Osteocyte (in vitro differentiated cells): ENCODE measurements around the gene CHST15. TPM values are rescaled to one million over a fixed set of nuclear protein-coding genes. Genes with fewer than 3 reads are reported as not detected.

Experiments used
- DNase-seq: peaks from one replicate; pipeline ENCODE4 v3.0.0; 2021; ENCODE audit warnings: mixed read lengths; ENCODE audit not compliant: unreplicated experiment; ENCODE audit errors: extremely low spot score
- H3K27ac Mint-ChIP-seq: one replicate; pipeline ENCODE4 v1.8.0; 2021; ENCODE audit warnings: mild to moderate bottlenecking, mixed read lengths; ENCODE audit not compliant: unreplicated experiment
- H3K27me3 Mint-ChIP-seq: one replicate; pipeline ENCODE4 v1.8.0; 2021; ENCODE audit warnings: mixed read lengths; ENCODE audit not compliant: unreplicated experiment
- H3K36me3 Mint-ChIP-seq: one replicate; pipeline ENCODE4 v1.8.0; 2021; ENCODE audit warnings: mixed read lengths; ENCODE audit not compliant: unreplicated experiment
- H3K4me1 Mint-ChIP-seq: one replicate; pipeline ENCODE4 v1.8.0; 2021; ENCODE audit warnings: mixed read lengths; ENCODE audit not compliant: unreplicated experiment
- H3K4me3 Mint-ChIP-seq: one replicate; pipeline ENCODE4 v1.8.0; 2021; ENCODE audit warnings: mild to moderate bottlenecking, moderate library complexity, mixed read lengths; ENCODE audit not compliant: unreplicated experiment
- H3K9me3 Mint-ChIP-seq: one replicate; pipeline ENCODE4 v1.8.0; 2021; ENCODE audit warnings: mixed read lengths; ENCODE audit not compliant: unreplicated experiment
- total RNA-seq: library from RNA; stranded (reverse); gene quantifications from 2 replicates; pipeline ENCODE4 v1.2.1, GENCODE V29; 2021
- TF ChIP-seq, protein P1 (sequence below): fragments of 200-600 bp; sonication (generic); IDR thresholded peaks from 2 replicates; pipeline ENCODE4 v1.5.0; 2021; ENCODE audit warnings: antibody characterized with exemption, mild to moderate bottlenecking, moderate library complexity

Gene CHST15
- total RNA-seq, 1 donor from 2014 or later = 66.3 TPM

DNA sequence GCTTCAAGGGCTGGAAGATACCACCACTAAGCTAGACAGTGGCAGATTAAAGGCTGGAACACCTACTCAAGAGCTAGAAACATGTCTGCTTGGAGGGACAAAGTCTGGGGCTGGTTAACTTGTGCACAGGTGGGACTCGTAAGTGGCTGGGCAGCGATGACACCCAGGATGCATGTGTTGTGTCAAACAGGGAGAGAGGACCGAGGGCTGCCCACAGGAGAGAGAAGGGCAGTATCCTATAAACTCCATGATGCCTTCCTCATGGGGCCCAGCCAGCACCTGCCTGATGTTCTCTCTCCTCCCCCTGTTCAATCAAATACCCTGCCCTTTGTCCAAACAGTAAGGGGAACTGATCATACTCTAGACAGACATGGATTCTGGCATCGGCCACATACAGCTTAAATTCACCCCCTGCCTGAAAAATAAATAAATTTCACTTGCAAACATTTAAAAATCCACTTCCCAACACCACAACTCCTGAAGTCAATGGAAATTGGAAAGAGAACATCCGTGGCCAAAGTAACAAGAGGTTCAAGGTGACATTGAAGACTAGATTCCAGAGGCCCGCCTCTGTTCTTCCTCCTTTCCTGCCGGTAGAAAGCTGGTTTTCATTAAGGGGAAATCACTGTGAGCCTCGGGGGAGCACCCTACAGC, 50.6 kb downstream of the CHST15 start:
- DNase-seq = no peak

DNA sequence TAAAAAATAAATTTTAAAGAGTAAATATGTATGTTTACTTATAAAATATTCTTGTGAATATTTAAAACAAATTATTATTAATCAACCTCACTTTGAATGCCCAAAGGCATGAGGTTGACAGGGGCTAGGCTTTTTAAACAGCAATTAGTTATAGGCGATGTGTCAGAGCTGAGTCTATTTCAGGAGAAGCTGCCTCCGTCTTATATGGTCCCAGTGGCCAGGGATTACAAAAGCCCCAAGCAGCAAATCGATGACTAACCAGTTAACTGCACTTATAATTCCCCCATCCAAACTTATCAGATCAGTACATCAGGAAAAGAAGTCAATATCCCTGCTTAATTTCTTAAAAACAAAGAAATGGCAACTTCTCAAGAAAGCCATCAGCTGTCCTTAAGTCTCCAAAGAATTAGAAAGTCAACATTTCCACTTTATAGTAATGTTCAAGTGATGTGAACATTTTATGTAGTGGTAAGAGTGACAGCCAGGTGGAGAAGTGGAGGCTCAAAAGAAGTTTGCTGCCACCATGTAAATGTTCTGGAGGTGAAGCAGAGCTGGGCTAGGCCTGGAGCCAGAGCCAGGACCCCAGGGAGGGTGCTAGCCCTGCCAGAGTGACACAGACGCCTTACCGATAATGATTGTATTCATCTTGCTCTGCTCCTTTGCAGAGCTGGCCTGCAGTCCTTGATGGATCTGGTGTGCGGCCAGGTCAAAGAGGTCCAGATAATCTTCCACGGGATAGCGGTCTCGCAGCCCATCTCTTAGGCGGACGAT, 51.5 kb downstream of the CHST15 start:
- no peak for DNase-seq
- TF ChIP-seq, protein P1, sequence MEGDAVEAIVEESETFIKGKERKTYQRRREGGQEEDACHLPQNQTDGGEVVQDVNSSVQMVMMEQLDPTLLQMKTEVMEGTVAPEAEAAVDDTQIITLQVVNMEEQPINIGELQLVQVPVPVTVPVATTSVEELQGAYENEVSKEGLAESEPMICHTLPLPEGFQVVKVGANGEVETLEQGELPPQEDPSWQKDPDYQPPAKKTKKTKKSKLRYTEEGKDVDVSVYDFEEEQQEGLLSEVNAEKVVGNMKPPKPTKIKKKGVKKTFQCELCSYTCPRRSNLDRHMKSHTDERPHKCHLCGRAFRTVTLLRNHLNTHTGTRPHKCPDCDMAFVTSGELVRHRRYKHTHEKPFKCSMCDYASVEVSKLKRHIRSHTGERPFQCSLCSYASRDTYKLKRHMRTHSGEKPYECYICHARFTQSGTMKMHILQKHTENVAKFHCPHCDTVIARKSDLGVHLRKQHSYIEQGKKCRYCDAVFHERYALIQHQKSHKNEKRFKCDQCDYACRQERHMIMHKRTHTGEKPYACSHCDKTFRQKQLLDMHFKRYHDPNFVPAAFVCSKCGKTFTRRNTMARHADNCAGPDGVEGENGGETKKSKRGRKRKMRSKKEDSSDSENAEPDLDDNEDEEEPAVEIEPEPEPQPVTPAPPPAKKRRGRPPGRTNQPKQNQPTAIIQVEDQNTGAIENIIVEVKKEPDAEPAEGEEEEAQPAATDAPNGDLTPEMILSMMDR = no peak
- Mint-ChIP-seq H3K36me3 (peaks cover 66% of the 10 kb centered on the region), H3K27ac (no peak overlapping the region), H3K4me1 (peaks cover 29% of the 10 kb centered on the region), H3K27me3 (no peaks in the 10 kb centered on the region), H3K4me3 (no peak overlapping the region), H3K9me3 (no peaks in the 10 kb centered on the region)

More for the DNA sequence above, 50.6 kb downstream of the CHST15 start:
- Mint-ChIP-seq H3K36me3 (peaks cover 62% of the 10 kb centered on the region), H3K27me3 (no peaks in the 10 kb centered on the region), H3K27ac (no peak overlapping the region), H3K4me3 (no peak overlapping the region), H3K4me1 (peaks cover 37% of the 10 kb centered on the region), H3K9me3 (no peaks in the 10 kb centered on the region)
- TF ChIP-seq, protein P1 = no peak

DNA sequence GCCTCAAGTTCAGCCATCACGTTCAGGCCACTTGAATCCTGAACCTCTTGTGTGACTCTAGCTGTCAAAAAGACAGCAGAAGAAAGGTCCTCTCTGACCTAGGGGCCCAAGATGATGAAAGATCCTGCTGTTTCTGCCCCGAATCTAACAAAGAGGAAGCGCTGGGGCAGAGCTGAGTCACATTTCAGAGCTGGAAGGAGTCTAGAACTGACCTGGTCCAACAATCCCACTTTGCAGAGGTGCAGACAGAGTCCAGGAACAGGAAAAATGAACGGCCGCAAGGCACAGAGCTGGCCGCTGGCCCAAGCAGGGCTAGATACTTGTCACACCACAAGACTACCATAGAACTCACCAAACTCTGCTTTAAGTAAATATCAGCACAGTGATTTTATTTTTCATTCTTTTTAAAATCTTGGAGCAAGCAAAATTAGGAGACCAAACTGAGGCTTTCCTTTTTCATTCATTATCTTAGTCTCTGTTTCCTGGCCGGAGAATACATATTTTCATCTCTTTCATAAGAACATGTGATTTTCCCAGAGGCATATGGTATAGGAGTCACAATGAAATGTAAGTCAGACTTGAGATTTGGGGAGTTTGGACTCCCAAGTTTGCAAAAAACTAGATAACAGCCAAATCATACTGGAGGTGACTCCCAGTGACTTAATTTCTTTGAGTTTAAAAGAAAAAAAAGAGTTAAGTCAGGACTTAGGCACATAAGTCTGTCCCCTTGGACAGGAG, 52.8 kb downstream of the CHST15 start:
- Mint-ChIP-seq H3K27me3 (no peaks in the 10 kb centered on the region), H3K36me3 (peaks cover 69% of the 10 kb centered on the region), H3K27ac (no peak overlapping the region), H3K4me3 (no peak overlapping the region), H3K4me1 (peaks cover 24% of the 10 kb centered on the region), H3K9me3 (no peaks in the 10 kb centered on the region)
- TF ChIP-seq, protein P1 = no peak
- no peak for DNase-seq

DNA sequence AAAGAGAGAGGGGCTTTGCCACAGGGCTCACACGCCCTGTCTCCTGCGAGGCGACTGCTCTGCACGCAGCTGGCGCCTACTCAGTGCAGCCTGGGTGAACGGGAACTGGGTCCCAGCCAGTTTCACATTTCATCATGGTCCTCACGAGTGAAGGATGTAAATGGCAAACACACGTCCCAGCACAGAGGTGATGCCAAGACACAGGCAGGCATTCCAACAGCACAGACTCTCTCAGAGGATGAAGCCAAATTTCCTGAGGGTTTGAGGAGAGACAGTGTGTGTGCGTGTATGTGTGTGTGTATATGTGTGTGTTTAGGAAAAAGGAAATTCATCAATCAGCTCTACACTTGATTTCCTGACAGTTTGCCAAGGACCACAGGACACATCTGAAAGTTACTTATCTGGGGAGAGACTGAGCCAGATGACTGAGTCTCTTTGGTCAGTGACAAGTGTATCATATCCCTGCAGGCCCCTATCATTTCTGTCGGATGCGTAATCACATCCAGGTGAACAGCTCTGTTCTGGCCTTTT, 53.9 kb downstream of the CHST15 start:
- TF ChIP-seq, protein P1 = no peak
- no peak overlapping the region for H3K27ac Mint-ChIP-seq
- no peak overlapping the region for H3K4me3 Mint-ChIP-seq
- no peaks in the 10 kb centered on the region for H3K27me3 Mint-ChIP-seq
- H3K36me3 Mint-ChIP-seq = peaks cover 59% of the 10 kb centered on the region
- DNase-seq = no peak
- peaks cover 19% of the 10 kb centered on the region for H3K4me1 Mint-ChIP-seq
- no peaks in the 10 kb centered on the region for H3K9me3 Mint-ChIP-seq
